Endodermal cell (in vitro differentiated cells): ENCODE data around the gene CLDN19. TPM values are rescaled to one million over a fixed set of nuclear protein-coding genes. Genes with fewer than 3 reads are reported as not detected.

Experiments used
- DNase-seq: peaks from one replicate; pipeline ENCODE4 v3.0.0-alpha.2; 2017
- H3K27ac ChIP-seq: 2 replicates; pipeline ENCODE4 v1.5.1; 2013; ENCODE audit warnings: mild to moderate bottlenecking, low read depth, low read length, moderate library complexity
- H3K27me3 ChIP-seq: 2 replicates; pipeline ENCODE4 v1.6.1; 2013; ENCODE audit warnings: mild to moderate bottlenecking, low read length, moderate library complexity; ENCODE audit not compliant: insufficient read depth, control insufficient read depth, poor library complexity, severe bottlenecking
- H3K36me3 ChIP-seq: 2 replicates; pipeline ENCODE4 v1.7.0; 2013; ENCODE audit warnings: mild to moderate bottlenecking, low read length, moderate library complexity; ENCODE audit not compliant: control insufficient read depth, insufficient read depth
- H3K4me1 ChIP-seq: one replicate; pipeline ENCODE4 v1.7.0; 2013; ENCODE audit warnings: low read length; ENCODE audit not compliant: control insufficient read depth, insufficient read depth
- H3K4me3 ChIP-seq: 2 replicates; pipeline ENCODE4 v1.5.1; 2013; ENCODE audit warnings: mild to moderate bottlenecking, low read length, moderate library complexity
- H3K9ac ChIP-seq: 2 replicates; pipeline ENCODE4 v1.6.1; 2013; ENCODE audit warnings: mild to moderate bottlenecking, low read length, moderate library complexity; ENCODE audit not compliant: poor library complexity, severe bottlenecking; ENCODE audit errors: extremely low read depth
- H3K9me3 ChIP-seq: 2 replicates; pipeline ENCODE4 v1.6.1; 2013; ENCODE audit warnings: mild to moderate bottlenecking, low read length, moderate library complexity; ENCODE audit not compliant: control insufficient read depth
- H3K27ac Mint-ChIP-seq: 2 replicates; pipeline ENCODE4 v1.8.0; 2020; ENCODE audit warnings: mixed read lengths
- H3K27me3 Mint-ChIP-seq: 2 replicates; pipeline ENCODE4 v1.8.0; 2021; ENCODE audit warnings: mild to moderate bottlenecking, mixed read lengths; ENCODE audit not compliant: insufficient read depth
- H3K36me3 Mint-ChIP-seq: 2 replicates; pipeline ENCODE4 v1.8.0; 2020; ENCODE audit warnings: low read depth, mixed read lengths
- H3K4me1 Mint-ChIP-seq: 2 replicates; pipeline ENCODE4 v1.8.0; 2020; ENCODE audit warnings: mixed read lengths
- H3K4me3 Mint-ChIP-seq: 2 replicates; pipeline ENCODE4 v1.8.0; 2020; ENCODE audit warnings: mild to moderate bottlenecking, moderate library complexity, mixed read lengths
- H3K9me3 Mint-ChIP-seq: 2 replicates; pipeline ENCODE4 v1.8.0; 2020; ENCODE audit warnings: mild to moderate bottlenecking, mixed read lengths
- WGBS, 2 experiments: methylation state at CpG; one replicate each; pipeline versions ENCODE4 v1.1.5 to v1.1.7; 2013; ENCODE audit warnings: missing lambda C conversion rate in 2 of 2, mixed read lengths in 1 of 2; ENCODE audit not compliant: insufficient coverage in 1 of 2, insufficient read length in 1 of 2; 5-methylcytosine and 5-hydroxymethylcytosine counted together
- long read RNA-seq, 4 experiments: library from polyadenylated mRNA in 2 of 4; library from RNA in 1 of 4; library from capped mRNA in 1 of 4; stranded (forward) in 3 of 4; unstranded in 1 of 4; transcript quantifications; one replicate each; pipeline ENCODE4 v2.0.0, GENCODE V29; 2020 to 2021; ENCODE audit warnings: inconsistent platforms in 1 of 4
- polyA plus RNA-seq, 2 experiments: library from polyadenylated mRNA; stranded (reverse); fragments of 50-300 nt; gene quantifications; one replicate each; pipeline ENCODE4 v1.2.3, GENCODE V29; 2013
- total RNA-seq, 2 donors: library from RNA; stranded (reverse); fragmentation: NEBNext Ultra II Directional in 1 of 2; extraction: Animal tissue kit (Norgen Biotek cat#: 25700) in 1 of 2; gene quantifications; 2 replicates in 1 of 2; 3 replicates in 1 of 2; pipeline ENCODE4 v1.2.1, GENCODE V29; 2021
- TF ChIP-seq, protein P1 (sequence below): fragments of 200-600 bp; sonication (generic); conservative IDR thresholded peaks from 2 replicates; pipeline ENCODE4 v1.5.0; 2021; ENCODE audit warnings: antibody characterized with exemption, mild to moderate bottlenecking

CLDN19 gene, protein sequence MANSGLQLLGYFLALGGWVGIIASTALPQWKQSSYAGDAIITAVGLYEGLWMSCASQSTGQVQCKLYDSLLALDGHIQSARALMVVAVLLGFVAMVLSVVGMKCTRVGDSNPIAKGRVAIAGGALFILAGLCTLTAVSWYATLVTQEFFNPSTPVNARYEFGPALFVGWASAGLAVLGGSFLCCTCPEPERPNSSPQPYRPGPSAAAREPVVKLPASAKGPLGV
- total RNA-seq = 10 to 100 TPM; 31.6 to 32.6 TPM
- polyA plus RNA-seq (2013, experiment 1 of 2) = 7.2 TPM
- 7.2 TPM for polyA plus RNA-seq (2013, experiment 2 of 2)
- long read RNA-seq, experiment 1, transcript CLDN19-201 (5 exons, 2,859 nt) = major isoform, 5 of 10 reads
- long read RNA-seq, experiment 1, partial matches to known transcripts = 0 of 10 reads
- long read RNA-seq, experiment 1, other reads (novel, unspliced or antisense) = 2 of 10 reads
- long read RNA-seq, experiment 2, transcript CLDN19-202 (4 exons, 1,586 nt) = major isoform, 15 of 35 reads
- long read RNA-seq, experiment 2, partial matches to known transcripts = 1 of 35 reads
- long read RNA-seq, experiment 2, other reads (novel, unspliced or antisense) = 16 of 35 reads
- long read RNA-seq, experiment 3, transcript CLDN19-201 (5 exons, 2,859 nt) = minor isoform, 6 of 74 reads
- long read RNA-seq, experiment 3, transcript CLDN19-202 (4 exons, 1,586 nt) = major isoform, 63 of 74 reads
- long read RNA-seq, experiment 3, partial matches to known transcripts = 1 of 74 reads
- long read RNA-seq, experiment 3, other reads (novel, unspliced or antisense) = 4 of 74 reads
- long read RNA-seq, experiment 4, transcript CLDN19-202 (4 exons, 1,586 nt) = minor isoform, 15 of 38 reads
- long read RNA-seq, experiment 4, transcript CLDN19-201 (5 exons, 2,859 nt) = major isoform, 23 of 38 reads
- long read RNA-seq, experiment 4, partial matches to known transcripts = 0 of 38 reads
- long read RNA-seq, experiment 4, other reads (novel, unspliced or antisense) = 0 of 38 reads

DNA sequence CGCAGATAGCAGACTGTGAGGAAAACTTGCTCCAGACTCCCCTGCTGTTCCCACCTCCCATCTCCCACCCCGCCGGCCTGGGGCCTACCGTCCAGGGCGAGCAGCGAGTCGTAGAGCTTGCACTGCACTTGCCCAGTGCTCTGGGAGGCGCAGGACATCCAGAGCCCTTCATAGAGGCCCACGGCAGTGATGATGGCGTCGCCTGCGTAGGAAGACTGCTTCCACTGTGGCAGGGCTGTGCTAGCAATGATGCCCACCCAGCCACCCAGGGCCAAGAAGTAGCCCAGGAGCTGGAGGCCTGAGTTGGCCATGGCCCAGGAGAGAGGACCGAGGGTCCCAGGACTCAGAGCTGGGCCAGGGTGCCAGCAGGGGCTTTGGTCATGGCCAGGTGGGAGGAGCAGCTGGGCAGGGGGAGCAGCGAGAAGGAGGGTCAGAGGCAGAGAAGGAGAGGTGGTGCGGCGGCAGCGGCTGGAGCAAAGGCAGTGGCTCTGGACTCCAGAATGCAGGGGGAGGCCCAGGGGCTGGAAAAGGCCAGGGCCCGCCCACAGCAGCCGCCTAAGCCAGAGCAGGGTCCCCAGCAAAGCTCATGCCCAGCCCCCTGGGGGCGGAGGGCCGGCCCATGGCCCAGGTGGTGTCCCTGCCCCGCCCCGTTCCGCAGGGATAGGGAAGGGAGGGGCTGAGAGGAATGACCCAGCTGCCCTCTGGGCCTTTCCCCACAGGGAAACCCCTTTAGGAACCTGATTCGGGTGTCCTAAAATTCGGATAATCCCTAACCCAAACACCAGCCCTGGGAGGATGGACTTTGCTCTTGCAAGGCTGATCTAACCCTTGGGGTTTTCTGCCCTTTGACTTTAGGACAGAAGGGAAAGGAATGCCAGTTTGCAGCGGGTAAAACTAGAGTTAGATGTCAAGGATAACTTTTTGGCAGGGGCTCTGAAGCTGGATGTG, at the start of gene CLDN19:
Gene CLDN19, minus strand, starts transcription at position 484 of the 948 bp plus-strand sequence. Its CDS starts 173 bp downstream, at position 311.
- Histone ChIP-seq H3K9me3 (no peaks in the 10 kb centered on the region), H3K4me1 (peaks cover 6% of the 10 kb centered on the region), H3K27me3 (no peaks in the 10 kb centered on the region), H3K27ac (no peak within 1 kb of the TSS), H3K9ac (peak within 1 kb of the TSS; percentile 44), H3K36me3 (no peaks in the 10 kb centered on the region), H3K4me3 (peak within 1 kb of the TSS; percentile 79)
- 45 to 51% methylated on average over 5 to 27 of the region's 27 CpGs for WGBS, 2 experiments
- TF ChIP-seq, protein P1, sequence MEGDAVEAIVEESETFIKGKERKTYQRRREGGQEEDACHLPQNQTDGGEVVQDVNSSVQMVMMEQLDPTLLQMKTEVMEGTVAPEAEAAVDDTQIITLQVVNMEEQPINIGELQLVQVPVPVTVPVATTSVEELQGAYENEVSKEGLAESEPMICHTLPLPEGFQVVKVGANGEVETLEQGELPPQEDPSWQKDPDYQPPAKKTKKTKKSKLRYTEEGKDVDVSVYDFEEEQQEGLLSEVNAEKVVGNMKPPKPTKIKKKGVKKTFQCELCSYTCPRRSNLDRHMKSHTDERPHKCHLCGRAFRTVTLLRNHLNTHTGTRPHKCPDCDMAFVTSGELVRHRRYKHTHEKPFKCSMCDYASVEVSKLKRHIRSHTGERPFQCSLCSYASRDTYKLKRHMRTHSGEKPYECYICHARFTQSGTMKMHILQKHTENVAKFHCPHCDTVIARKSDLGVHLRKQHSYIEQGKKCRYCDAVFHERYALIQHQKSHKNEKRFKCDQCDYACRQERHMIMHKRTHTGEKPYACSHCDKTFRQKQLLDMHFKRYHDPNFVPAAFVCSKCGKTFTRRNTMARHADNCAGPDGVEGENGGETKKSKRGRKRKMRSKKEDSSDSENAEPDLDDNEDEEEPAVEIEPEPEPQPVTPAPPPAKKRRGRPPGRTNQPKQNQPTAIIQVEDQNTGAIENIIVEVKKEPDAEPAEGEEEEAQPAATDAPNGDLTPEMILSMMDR = no peak
- Mint-ChIP-seq H3K4me1 (peaks cover 23% of the 10 kb centered on the region), H3K27me3 (no peaks in the 10 kb centered on the region), H3K27ac (peak within 1 kb of the TSS; percentile 94), H3K36me3 (peaks cover 3% of the 10 kb centered on the region), H3K4me3 (peak within 1 kb of the TSS; percentile 61), H3K9me3 (no peaks in the 10 kb centered on the region)
- peak; percentile 96 for DNase-seq

DNA sequence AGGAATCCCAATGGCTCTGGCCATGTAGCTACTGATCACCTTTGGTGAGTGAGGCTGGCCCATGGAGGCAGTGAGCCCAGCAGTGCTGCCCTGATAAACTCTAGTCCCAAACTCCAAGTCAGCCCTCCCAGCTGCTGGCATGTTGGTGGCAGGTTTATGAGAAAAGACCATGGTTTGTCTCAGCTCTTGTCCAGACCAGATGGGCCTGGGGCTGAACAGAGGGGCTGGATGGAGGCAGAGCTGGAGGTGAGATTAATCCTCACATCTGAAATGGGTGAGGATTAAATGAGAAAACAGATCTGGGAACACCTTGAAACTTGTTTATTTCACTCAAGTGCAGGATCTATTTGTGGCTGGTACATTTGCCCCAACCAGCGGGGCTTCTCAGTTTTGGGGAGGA, 48.0 kb upstream of the CLDN19 start:
- no peak for DNase-seq
- Histone ChIP-seq H3K9ac (no peak overlapping the region), H3K27ac (no peak overlapping the region), H3K4me3 (no peak overlapping the region), H3K36me3 (peaks cover 3% of the 10 kb centered on the region), H3K27me3 (no peaks in the 10 kb centered on the region), H3K4me1 (no peaks in the 10 kb centered on the region), H3K9me3 (no peaks in the 10 kb centered on the region)
- Mint-ChIP-seq H3K36me3 (peaks cover 13% of the 10 kb centered on the region), H3K4me1 (peaks cover 4% of the 10 kb centered on the region), H3K27me3 (peaks cover 16% of the 10 kb centered on the region), H3K4me3 (no peak overlapping the region), H3K27ac (peak overlapping the region; percentile 19), H3K9me3 (no peaks in the 10 kb centered on the region)
- 86 to 87% methylated on average over 1 of the region's 1 CpG for WGBS, 2 experiments
- TF ChIP-seq, protein P1 = no peak
